ENCODE results near the gene TRAPPC14.

GRCh38 chr7:100109521-100110163, 48.9 kb downstream of the TRAPPC14 start:
- TF ChIP-seq EZH2 (IDR thresholded peaks at IDR 0.05) (no peak), CTCF (IDR thresholded peaks at IDR 0.05) (no peak)

Measured in neural progenitor cell (in vitro differentiated cells).